Sigmoid colon (tissue), 7 donors: ENCODE results near the gene PTRHD1. TPM values are rescaled to one million over a fixed set of nuclear protein-coding genes. Genes with fewer than 3 reads are reported as not detected.

Experiments used
- DNase-seq: peaks from one replicate; pipeline ENCODE4 v3.0.0-alpha.2; 2019
- H3K27ac ChIP-seq, 4 donors: fragments of 200-600 bp; sonication (generic); one replicate each; pipeline ENCODE4 v1.5.1; 2016 to 2019; ENCODE audit warnings: mild to moderate bottlenecking in 1 of 4
- H3K27me3 ChIP-seq, 3 donors: fragments of 200-600 bp; sonication (generic); one replicate each; pipeline ENCODE4 v1.5.1; 2019; ENCODE audit warnings: mild to moderate bottlenecking in 1 of 3
- H3K36me3 ChIP-seq, 4 donors: fragments of 200-600 bp; sonication (generic); one replicate each; pipeline ENCODE4 v1.5.1; 2016 to 2019
- H3K4me1 ChIP-seq, 4 donors: fragments of 200-600 bp; sonication (generic); one replicate each; pipeline ENCODE4 v1.5.1; 2017 to 2019
- H3K4me3 ChIP-seq, 4 donors: fragments of 200-600 bp; sonication (generic); one replicate each; pipeline ENCODE4 v1.5.1; 2017 to 2019; ENCODE audit warnings: mild to moderate bottlenecking in 2 of 4, moderate library complexity in 1 of 4
- H3K9me3 ChIP-seq, 4 donors: fragments of 200-600 bp in 3 of 4; sonication (generic) in 3 of 4; one replicate each; pipeline versions ENCODE4 v1.5.1 to v1.6.1; 2013 to 2019
- EP300 ChIP-seq, 4 donors: sonication (generic); formaldehyde crosslinking; IDR thresholded peaks; one replicate each; pipeline ENCODE4 v1.6.1; 2017; ENCODE audit warnings: antibody characterized with exemption in 4 of 4
- POLR2A ChIP-seq, 2 donors: fragments of 450-650 bp; IDR thresholded peaks; one replicate each; pipeline ENCODE4 v1.6.1; 2016; ENCODE audit warnings: antibody characterized with exemption in 2 of 2, mild to moderate bottlenecking in 2 of 2, moderate library complexity in 2 of 2
- POLR2AphosphoS5 ChIP-seq, 4 donors: sonication (generic); formaldehyde crosslinking; IDR thresholded peaks; one replicate each; pipeline ENCODE4 v1.6.1; 2017; ENCODE audit warnings: antibody characterized with exemption in 4 of 4
- WGBS, 2 donors: extraction: QIAGEN DNeasy Blood & Tissue Kit; methylation state at CpG; one replicate each; pipeline ENCODE4 v1.1.7; 2013; 5-methylcytosine and 5-hydroxymethylcytosine counted together
- intact Hi-C: fragments of 100-400 bp; cut with DNase I; formaldehyde crosslinking; loops from one replicate; pipeline ENCODE4 v1.15.1; 2023
- polyA plus RNA-seq, 3 donors: library from polyadenylated mRNA; stranded (reverse); fragments of 200-250 nt; gene quantifications; one replicate each; pipeline ENCODE4 v1.2.3, GENCODE V29; 2013
- total RNA-seq, 4 donors: library from RNA; depleted of rRNA; stranded (reverse); fragments of >200 nt; gene quantifications; one replicate each; pipeline ENCODE4 v1.1.0, GENCODE V29; 2016
- TF ChIP-seq, protein P1 (sequence below), 4 experiments: fragments of 450-650 bp in 3 of 4; fragments of 200-600 bp in 1 of 4; IDR thresholded peaks; one replicate each; pipeline ENCODE4 v1.5.1; 2016 to 2019; ENCODE audit warnings: antibody characterized with exemption in 4 of 4, mild to moderate bottlenecking in 3 of 4, moderate library complexity in 2 of 4
- donor health status: healthy with polysubstance abuse.
- donor health status: Bipolar disorder and iron deficiency.
- donor health status: healthy.

The PTRHD1 gene
- total and polyA plus RNA-seq, 7 donors = 10.5 to 56.4 (median 35.5) TPM

GRCh38 chr2:24840164-24840869 lies 47.1 kb upstream of the PTRHD1 start:
- peaks cover 0 to 17% (median 0%) of the 10 kb centered on the region in 4 donors for H3K36me3 ChIP-seq
- TF ChIP-seq POLR2AphosphoS5 (IDR thresholded peaks at IDR 0.05) = no peak
- no peak for TF ChIP-seq POLR2A (IDR thresholded peaks at IDR 0.05)
- TF ChIP-seq, protein P1, sequence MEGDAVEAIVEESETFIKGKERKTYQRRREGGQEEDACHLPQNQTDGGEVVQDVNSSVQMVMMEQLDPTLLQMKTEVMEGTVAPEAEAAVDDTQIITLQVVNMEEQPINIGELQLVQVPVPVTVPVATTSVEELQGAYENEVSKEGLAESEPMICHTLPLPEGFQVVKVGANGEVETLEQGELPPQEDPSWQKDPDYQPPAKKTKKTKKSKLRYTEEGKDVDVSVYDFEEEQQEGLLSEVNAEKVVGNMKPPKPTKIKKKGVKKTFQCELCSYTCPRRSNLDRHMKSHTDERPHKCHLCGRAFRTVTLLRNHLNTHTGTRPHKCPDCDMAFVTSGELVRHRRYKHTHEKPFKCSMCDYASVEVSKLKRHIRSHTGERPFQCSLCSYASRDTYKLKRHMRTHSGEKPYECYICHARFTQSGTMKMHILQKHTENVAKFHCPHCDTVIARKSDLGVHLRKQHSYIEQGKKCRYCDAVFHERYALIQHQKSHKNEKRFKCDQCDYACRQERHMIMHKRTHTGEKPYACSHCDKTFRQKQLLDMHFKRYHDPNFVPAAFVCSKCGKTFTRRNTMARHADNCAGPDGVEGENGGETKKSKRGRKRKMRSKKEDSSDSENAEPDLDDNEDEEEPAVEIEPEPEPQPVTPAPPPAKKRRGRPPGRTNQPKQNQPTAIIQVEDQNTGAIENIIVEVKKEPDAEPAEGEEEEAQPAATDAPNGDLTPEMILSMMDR (IDR thresholded peaks at IDR 0.05) = no peak
- no peak for TF ChIP-seq EP300 (IDR thresholded peaks at IDR 0.05)
- no peak overlapping the region for H3K4me3 ChIP-seq
- intact Hi-C loops = no loop called here
- no peaks in the 10 kb centered on the region for H3K27me3 ChIP-seq
- no peaks in the 10 kb centered on the region for H3K4me1 ChIP-seq
- WGBS, 2 donors = 81 to 84% methylated on average over 17 of the region's 17 CpGs
- no peak for DNase-seq
- no peak overlapping the region for H3K27ac ChIP-seq
- no peaks in the 10 kb centered on the region for H3K9me3 ChIP-seq

GRCh38 chr2:24839729-24840128 lies 46.5 kb upstream of the PTRHD1 start:
- DNase-seq = no peak
- no peaks in the 10 kb centered on the region for H3K27me3 ChIP-seq
- TF ChIP-seq POLR2A (IDR thresholded peaks at IDR 0.05) (no peak), POLR2AphosphoS5 (IDR thresholded peaks at IDR 0.05) (no peak), EP300 (IDR thresholded peaks at IDR 0.05) (no peak)
- TF ChIP-seq, protein P1 (IDR thresholded peaks at IDR 0.05) = no peak
- H3K4me3 ChIP-seq = no peak overlapping the region
- 91 to 93% methylated on average over 15 of the region's 15 CpGs for WGBS, 2 donors
- intact Hi-C loops = no loop called here
- H3K27ac ChIP-seq = no peak overlapping the region
- no peaks in the 10 kb centered on the region for H3K4me1 ChIP-seq
- no peaks in the 10 kb centered on the region for H3K9me3 ChIP-seq
- H3K36me3 ChIP-seq = peaks cover 0 to 18% (median 0%) of the 10 kb centered on the region in 4 donors

DNA sequence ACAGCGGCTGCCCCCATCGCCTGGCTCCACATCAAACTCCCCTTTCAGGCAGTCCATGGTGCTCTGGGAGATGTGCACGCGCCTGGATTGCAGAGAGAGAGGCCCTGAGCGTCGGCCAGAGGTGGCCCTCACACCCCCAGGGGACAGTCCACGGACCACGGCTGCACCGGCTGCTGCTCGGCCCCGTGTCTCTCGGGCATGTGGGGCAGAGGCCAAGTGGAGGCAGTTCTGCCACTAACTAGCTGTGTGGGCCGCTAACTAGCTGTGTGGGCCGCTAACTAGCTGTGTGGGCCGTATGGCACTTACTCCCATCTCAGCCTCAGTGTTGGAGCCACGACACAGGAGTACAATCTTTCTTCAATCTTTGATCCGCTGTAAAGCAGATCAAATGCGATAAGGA lies 45.4 kb upstream of the PTRHD1 start:
- H3K4me3 ChIP-seq = no peak overlapping the region
- H3K36me3 ChIP-seq = peaks cover 0 to 23% (median 0%) of the 10 kb centered on the region in 4 donors
- intact Hi-C loops = no loop called here
- H3K27me3 ChIP-seq = no peaks in the 10 kb centered on the region
- 95 to 96% methylated on average over 18 of the region's 18 CpGs for WGBS, 2 donors
- no peak for DNase-seq
- no peak overlapping the region for H3K27ac ChIP-seq
- H3K4me1 ChIP-seq = no peaks in the 10 kb centered on the region
- no peaks in the 10 kb centered on the region for H3K9me3 ChIP-seq
- TF ChIP-seq EP300 (IDR thresholded peaks at IDR 0.05) = no peak
- no peak for TF ChIP-seq POLR2AphosphoS5 (IDR thresholded peaks at IDR 0.05)
- no peak for TF ChIP-seq POLR2A (IDR thresholded peaks at IDR 0.05)
- TF ChIP-seq, protein P1 (IDR thresholded peaks at IDR 0.05) = no peak

- no peaks in the 10 kb centered on the region for H3K27me3 ChIP-seq
- DNase-seq = no peak
- intact Hi-C loops = no loop called here
- no peaks in the 10 kb centered on the region for H3K9me3 ChIP-seq
- H3K4me3 ChIP-seq = no peak overlapping the region
- TF ChIP-seq EP300 (IDR thresholded peaks at IDR 0.05) = no peak
- no peak for TF ChIP-seq POLR2A (IDR thresholded peaks at IDR 0.05)
- no peak for TF ChIP-seq POLR2AphosphoS5 (IDR thresholded peaks at IDR 0.05)
- TF ChIP-seq, protein P1 (IDR thresholded peaks at IDR 0.05) = no peak
- 88 to 91% methylated on average over 5 of the region's 5 CpGs for WGBS, 2 donors
- no peaks in the 10 kb centered on the region for H3K4me1 ChIP-seq
- no peak overlapping the region for H3K27ac ChIP-seq
- H3K36me3 ChIP-seq = peaks cover 0 to 23% (median 0%) of the 10 kb centered on the region in 4 donors
Measured at GRCh38 chr2:24837996-24838513, 44.9 kb upstream of the PTRHD1 start.
